ENCODE data around the gene GFOD1.

GRCh38 chr6:13413900-13414555 lies 73.4 kb downstream of the GFOD1 start:
- TF ChIP-seq REST (IDR thresholded peaks at IDR 0.05; ENCODE audit: borderline replicate concordance) (no peak), POLR2AphosphoS5 (IDR thresholded peaks at IDR 0.05) (no peak), CTCF (IDR thresholded peaks at IDR 0.05; ENCODE audit: poor library complexity, severe bottlenecking) (no peak), RAD21 (conservative IDR thresholded peaks at IDR 0.05) (no peak), EP300 (conservative IDR thresholded peaks at IDR 0.05; ENCODE audit: poor library complexity, severe bottlenecking) (no peak), EZH2 (IDR thresholded peaks at IDR 0.05; ENCODE audit: borderline replicate concordance, insufficient read depth, low read length, poor library complexity, severe bottlenecking) (no peak)
